Neural cell (in vitro differentiated cells): ENCODE data around the gene EIF4G3.

ENCODE experiments used
- CTCF ChIP-seq: fragments of 450-650 bp; IDR thresholded peaks from 2 replicates; pipeline ENCODE4 v1.5.1; 2014; ENCODE audit warnings: antibody characterized with exemption, mild to moderate bottlenecking, moderate library complexity; ENCODE audit not compliant: poor library complexity, severe bottlenecking
- EP300 ChIP-seq: fragments of 450-650 bp; conservative IDR thresholded peaks from 2 replicates; pipeline ENCODE4 v1.6.1; 2014; ENCODE audit warnings: antibody characterized with exemption, mild to moderate bottlenecking, moderate library complexity; ENCODE audit not compliant: poor library complexity, severe bottlenecking
- EZH2 ChIP-seq: fragments of 200-600, 300-800 bp; shearing (Covaris generic), sonication (generic); IDR thresholded peaks from 2 replicates; pipeline ENCODE4 v1.6.1; 2014; ENCODE audit warnings: antibody characterized with exemption, low read length, borderline replicate concordance, mild to moderate bottlenecking; ENCODE audit not compliant: insufficient read depth, poor library complexity, severe bottlenecking
- POLR2AphosphoS5 ChIP-seq: IDR thresholded peaks from 2 replicates; pipeline ENCODE4 v1.6.1; 2012
- RAD21 ChIP-seq: fragments of 450-650 bp; conservative IDR thresholded peaks from 2 replicates; pipeline ENCODE4 v1.6.1; 2014; ENCODE audit warnings: antibody characterized with exemption, mild to moderate bottlenecking, moderate library complexity
- REST ChIP-seq: IDR thresholded peaks from 2 replicates; pipeline ENCODE4 v1.6.1; 2012; ENCODE audit warnings: borderline replicate concordance
- TAF1 ChIP-seq: IDR thresholded peaks from 2 replicates; pipeline ENCODE4 v1.6.1; 2012; ENCODE audit warnings: low read depth

DNA sequence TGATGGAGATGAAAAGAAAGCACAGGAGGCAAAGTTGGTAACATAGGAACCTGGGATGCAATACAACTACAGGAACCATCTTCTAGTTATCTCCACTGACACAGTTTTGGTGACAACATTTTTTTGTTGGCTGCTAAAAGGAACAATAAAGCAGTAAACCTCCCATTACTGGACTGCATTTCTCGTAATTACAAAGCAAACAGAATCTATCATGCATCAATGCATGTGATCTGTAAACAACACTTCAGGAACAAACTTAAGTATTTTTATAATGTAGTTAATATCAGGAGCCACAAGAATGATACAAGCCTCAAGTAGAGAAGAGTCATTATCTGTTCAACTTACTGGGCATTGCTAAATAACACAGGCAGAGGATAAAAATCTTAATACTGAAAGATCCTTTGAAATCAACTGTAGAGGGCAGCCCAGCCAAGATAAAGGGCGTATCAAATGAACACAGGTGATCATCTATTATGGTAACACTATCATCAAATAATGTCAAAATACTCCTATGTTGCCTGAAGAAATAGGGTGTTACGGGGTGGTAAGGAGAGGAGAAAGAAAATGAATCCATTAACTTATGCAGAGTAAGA, 193.3 kb downstream of the EIF4G3 start:
- TF ChIP-seq CTCF (no peak), EZH2 (no peak), TAF1 (no peak), RAD21 (no peak), EP300 (no peak), REST (no peak), POLR2AphosphoS5 (no peak)
